SW480 (cell line): Measurements from ENCODE around the gene ENTREP1.
"Not testable (repeated sequence)": the region's sequence is repeated elsewhere in the genome, so short reads cannot be mapped to it uniquely, and the experiment has no call there.

ENCODE experiments used
- DNase-seq: peaks from one replicate; pipeline ENCODE4 v3.0.0-alpha.2; 2016; ENCODE audit warnings: low spot score

ENTREP1 gene

GRCh38 chr9:69371001-69371400 is 46.0 kb downstream of the ENTREP1 start:
- DNase-seq: no peak

GRCh38 chr9:69376651-69377050 is 51.6 kb downstream of the ENTREP1 start:
- peak; percentile 7 for DNase-seq

- DNase-seq: no peak
These were observed 52.3 kb downstream of the ENTREP1 start for GRCh38 chr9:69377291-69377690.

- no peak for DNase-seq
These were observed 53.0 kb downstream of the ENTREP1 start for GRCh38 chr9:69377981-69378380.

- DNase-seq: no peak
These were observed 54.4 kb downstream of the ENTREP1 start for GRCh38 chr9:69379270-69379982.

- no peak for DNase-seq
These were observed 55.3 kb downstream of the ENTREP1 start for GRCh38 chr9:69380301-69380700.

GRCh38 chr9:69380811-69381210 is 55.8 kb downstream of the ENTREP1 start:
- DNase-seq: no peak

GRCh38 chr9:69382135-69382534 is 57.1 kb downstream of the ENTREP1 start:
- no peak for DNase-seq

GRCh38 chr9:69385581-69386033 is 60.6 kb downstream of the ENTREP1 start:
- no peak for DNase-seq

GRCh38 chr9:69386651-69387050 is 61.6 kb downstream of the ENTREP1 start:
- DNase-seq: no peak

GRCh38 chr9:69388596-69388995 is 63.6 kb downstream of the ENTREP1 start:
- DNase-seq: no peak

- no peak for DNase-seq
These were observed 64.5 kb downstream of the ENTREP1 start for GRCh38 chr9:69389437-69389995.

GRCh38 chr9:69391487-69391886 is 66.5 kb downstream of the ENTREP1 start:
- DNase-seq: no peak

GRCh38 chr9:69391946-69392345 is 66.9 kb downstream of the ENTREP1 start:
- DNase-seq: no peak

- no peak for DNase-seq
These were observed 67.8 kb downstream of the ENTREP1 start for GRCh38 chr9:69392826-69393225.

GRCh38 chr9:69393425-69393824 is 68.4 kb downstream of the ENTREP1 start:
- DNase-seq: no peak

GRCh38 chr9:69395718-69396117 is 70.7 kb downstream of the ENTREP1 start:
- no peak for DNase-seq

GRCh38 chr9:69396759-69397158 is 71.7 kb downstream of the ENTREP1 start:
- DNase-seq: no peak

GRCh38 chr9:69397384-69398214 is 72.6 kb downstream of the ENTREP1 start:
- no peak for DNase-seq

GRCh38 chr9:69400470-69400869 is 75.5 kb downstream of the ENTREP1 start:
- no peak for DNase-seq

GRCh38 chr9:69409936-69410335 is 84.9 kb downstream of the ENTREP1 start:
- DNase-seq: not testable (repeated sequence)

- DNase-seq: no peak
These were observed 86.2 kb downstream of the ENTREP1 start for GRCh38 chr9:69411246-69411645.
